Measurements from ENCODE around the gene NUP43.

DNA sequence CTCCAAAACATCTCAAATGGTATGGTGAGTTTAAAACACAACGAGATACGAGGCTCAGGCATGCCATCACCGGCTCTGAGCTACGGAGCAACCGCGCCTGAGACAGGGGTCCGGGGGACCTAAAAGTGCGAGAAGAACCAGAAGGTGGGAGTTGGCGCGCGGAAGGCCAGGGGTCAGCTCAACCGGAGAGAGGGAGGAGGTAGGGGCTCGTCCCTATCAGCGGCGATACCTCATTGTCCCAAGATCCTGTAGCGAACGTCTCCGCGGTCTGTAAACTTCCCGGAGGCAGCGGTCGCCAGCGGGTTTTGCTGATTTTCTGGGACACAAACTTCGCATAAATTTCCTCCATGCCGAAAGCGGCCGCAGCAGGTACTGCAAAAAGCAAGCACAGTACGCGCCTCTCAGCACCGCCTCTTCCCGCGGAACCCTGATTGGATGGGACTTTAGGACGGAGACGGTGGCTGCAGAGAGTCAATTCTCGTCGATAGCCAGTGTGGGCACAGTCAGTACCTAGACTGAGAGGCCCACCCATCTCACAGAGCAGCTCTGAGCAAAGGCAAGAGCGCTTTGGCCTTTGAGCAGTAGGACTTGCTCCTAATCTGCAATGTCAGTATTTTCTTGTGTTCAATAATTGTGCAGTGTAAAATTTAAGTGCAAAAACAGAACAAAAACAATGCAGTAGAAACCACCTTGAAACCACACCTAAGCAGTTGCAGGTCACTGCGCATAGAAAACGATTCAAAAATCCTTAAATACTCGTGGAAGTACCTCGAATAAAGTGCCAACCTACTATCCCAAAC lies at the start of gene NUP43:
- TF ChIP-seq POLR2A (IDR thresholded peaks at IDR 0.05): no peak
- TF ChIP-seq, protein P1, sequence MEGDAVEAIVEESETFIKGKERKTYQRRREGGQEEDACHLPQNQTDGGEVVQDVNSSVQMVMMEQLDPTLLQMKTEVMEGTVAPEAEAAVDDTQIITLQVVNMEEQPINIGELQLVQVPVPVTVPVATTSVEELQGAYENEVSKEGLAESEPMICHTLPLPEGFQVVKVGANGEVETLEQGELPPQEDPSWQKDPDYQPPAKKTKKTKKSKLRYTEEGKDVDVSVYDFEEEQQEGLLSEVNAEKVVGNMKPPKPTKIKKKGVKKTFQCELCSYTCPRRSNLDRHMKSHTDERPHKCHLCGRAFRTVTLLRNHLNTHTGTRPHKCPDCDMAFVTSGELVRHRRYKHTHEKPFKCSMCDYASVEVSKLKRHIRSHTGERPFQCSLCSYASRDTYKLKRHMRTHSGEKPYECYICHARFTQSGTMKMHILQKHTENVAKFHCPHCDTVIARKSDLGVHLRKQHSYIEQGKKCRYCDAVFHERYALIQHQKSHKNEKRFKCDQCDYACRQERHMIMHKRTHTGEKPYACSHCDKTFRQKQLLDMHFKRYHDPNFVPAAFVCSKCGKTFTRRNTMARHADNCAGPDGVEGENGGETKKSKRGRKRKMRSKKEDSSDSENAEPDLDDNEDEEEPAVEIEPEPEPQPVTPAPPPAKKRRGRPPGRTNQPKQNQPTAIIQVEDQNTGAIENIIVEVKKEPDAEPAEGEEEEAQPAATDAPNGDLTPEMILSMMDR (IDR thresholded peaks at IDR 0.05): peak in 1 of 3 donors; percentile 54

Data from lower leg skin (tissue), 3 donors.